Ishikawa (cell line): ENCODE measurements around the gene MC2R.

Experiments used
- CEBPB ChIP-seq: IDR thresholded peaks from 2 replicates; pipeline ENCODE4 v1.6.1; 2012
- CREB1 ChIP-seq: IDR thresholded peaks from 2 replicates; pipeline ENCODE4 v1.6.1; 2012; ENCODE audit warnings: low read depth
- EGR1 ChIP-seq: IDR thresholded peaks from 2 replicates; pipeline ENCODE4 v1.6.1; 2012
- EP300 ChIP-seq: IDR thresholded peaks from 2 replicates; pipeline ENCODE4 v1.6.1; 2012; ENCODE audit warnings: borderline replicate concordance
- FOXM1 ChIP-seq: IDR thresholded peaks from 2 replicates; pipeline ENCODE4 v1.6.1; 2012; ENCODE audit warnings: low read depth, borderline replicate concordance
- NFIC ChIP-seq: IDR thresholded peaks from 2 replicates; pipeline ENCODE4 v1.6.1; 2012
- RAD21 ChIP-seq: IDR thresholded peaks from 2 replicates; pipeline ENCODE4 v1.6.1; 2012; ENCODE audit warnings: low read depth
- TAF1 ChIP-seq: IDR thresholded peaks from 2 replicates; pipeline ENCODE4 v1.6.1; 2012; ENCODE audit warnings: low read depth, mild to moderate bottlenecking
- TCF12 ChIP-seq: IDR thresholded peaks from 2 replicates; pipeline ENCODE4 v1.6.1; 2012; ENCODE audit warnings: low read depth
- TEAD4 ChIP-seq: IDR thresholded peaks from 2 replicates; pipeline ENCODE4 v1.6.1; 2012
- USF1 ChIP-seq: IDR thresholded peaks from 2 replicates; pipeline ENCODE4 v1.6.1; 2012
- YY1 ChIP-seq: IDR thresholded peaks from 2 replicates; pipeline ENCODE4 v1.6.1; 2012; ENCODE audit warnings: low read depth
- ZBTB7A ChIP-seq: IDR thresholded peaks from 2 replicates; pipeline ENCODE4 v1.6.1; 2012; ENCODE audit warnings: low read depth
- TF ChIP-seq, protein P1 (sequence below): IDR thresholded peaks from 2 replicates; pipeline ENCODE4 v1.6.1; 2012; ENCODE audit warnings: low read depth, mild to moderate bottlenecking
- TF ChIP-seq, protein P2 (sequence below): IDR thresholded peaks from 2 replicates; pipeline ENCODE4 v1.6.1; 2012

The MC2R gene

GRCh38 chr18:13915391-13915790 is at the start of gene MC2R:
TSS of gene MC2R (minus strand) at chr18:13915536. CDS start at chr18:13885518, 30,018 bp downstream.
- no peak for TF ChIP-seq CREB1
- no peak for TF ChIP-seq USF1
- TF ChIP-seq, protein P1, sequence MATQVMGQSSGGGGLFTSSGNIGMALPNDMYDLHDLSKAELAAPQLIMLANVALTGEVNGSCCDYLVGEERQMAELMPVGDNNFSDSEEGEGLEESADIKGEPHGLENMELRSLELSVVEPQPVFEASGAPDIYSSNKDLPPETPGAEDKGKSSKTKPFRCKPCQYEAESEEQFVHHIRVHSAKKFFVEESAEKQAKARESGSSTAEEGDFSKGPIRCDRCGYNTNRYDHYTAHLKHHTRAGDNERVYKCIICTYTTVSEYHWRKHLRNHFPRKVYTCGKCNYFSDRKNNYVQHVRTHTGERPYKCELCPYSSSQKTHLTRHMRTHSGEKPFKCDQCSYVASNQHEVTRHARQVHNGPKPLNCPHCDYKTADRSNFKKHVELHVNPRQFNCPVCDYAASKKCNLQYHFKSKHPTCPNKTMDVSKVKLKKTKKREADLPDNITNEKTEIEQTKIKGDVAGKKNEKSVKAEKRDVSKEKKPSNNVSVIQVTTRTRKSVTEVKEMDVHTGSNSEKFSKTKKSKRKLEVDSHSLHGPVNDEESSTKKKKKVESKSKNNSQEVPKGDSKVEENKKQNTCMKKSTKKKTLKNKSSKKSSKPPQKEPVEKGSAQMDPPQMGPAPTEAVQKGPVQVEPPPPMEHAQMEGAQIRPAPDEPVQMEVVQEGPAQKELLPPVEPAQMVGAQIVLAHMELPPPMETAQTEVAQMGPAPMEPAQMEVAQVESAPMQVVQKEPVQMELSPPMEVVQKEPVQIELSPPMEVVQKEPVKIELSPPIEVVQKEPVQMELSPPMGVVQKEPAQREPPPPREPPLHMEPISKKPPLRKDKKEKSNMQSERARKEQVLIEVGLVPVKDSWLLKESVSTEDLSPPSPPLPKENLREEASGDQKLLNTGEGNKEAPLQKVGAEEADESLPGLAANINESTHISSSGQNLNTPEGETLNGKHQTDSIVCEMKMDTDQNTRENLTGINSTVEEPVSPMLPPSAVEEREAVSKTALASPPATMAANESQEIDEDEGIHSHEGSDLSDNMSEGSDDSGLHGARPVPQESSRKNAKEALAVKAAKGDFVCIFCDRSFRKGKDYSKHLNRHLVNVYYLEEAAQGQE: no peak
- no peak for TF ChIP-seq TAF1
- no peak for TF ChIP-seq TEAD4
- no peak for TF ChIP-seq EGR1
- TF ChIP-seq, protein P2, sequence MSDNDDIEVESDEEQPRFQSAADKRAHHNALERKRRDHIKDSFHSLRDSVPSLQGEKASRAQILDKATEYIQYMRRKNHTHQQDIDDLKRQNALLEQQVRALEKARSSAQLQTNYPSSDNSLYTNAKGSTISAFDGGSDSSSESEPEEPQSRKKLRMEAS: no peak
- TF ChIP-seq YY1: no peak
- TF ChIP-seq RAD21: no peak
- TF ChIP-seq TCF12: no peak
- no peak for TF ChIP-seq CEBPB
- TF ChIP-seq NFIC: no peak
- no peak for TF ChIP-seq ZBTB7A
- no peak for TF ChIP-seq FOXM1
- TF ChIP-seq EP300: no peak

GRCh38 chr18:13945811-13946210 is 30.5 kb upstream of the MC2R start:
- TF ChIP-seq USF1 (no peak), NFIC (no peak)

DNA sequence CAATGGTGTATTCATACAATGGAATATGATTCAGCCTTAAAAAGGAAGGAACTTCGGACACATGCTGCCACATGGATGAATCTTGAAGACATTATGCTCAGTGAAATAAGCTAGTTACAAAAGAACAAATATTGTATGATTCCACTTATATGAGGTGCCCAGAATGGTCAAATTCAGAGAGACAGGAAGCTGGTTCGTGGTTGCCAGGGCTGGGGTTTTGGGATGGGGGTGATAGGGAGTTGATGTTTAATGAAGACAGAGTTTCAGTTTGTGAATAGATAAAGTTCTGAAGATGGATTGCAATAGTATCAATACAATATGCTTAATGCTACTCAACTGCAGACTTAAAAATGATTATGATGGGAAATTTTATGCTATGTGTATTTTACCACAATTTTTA is 28.0 kb upstream of the MC2R start:
- TF ChIP-seq, protein P1: no peak
- TF ChIP-seq TEAD4 (no peak), ZBTB7A (no peak), RAD21 (no peak), USF1 (no peak), EGR1 (no peak), YY1 (no peak), TAF1 (no peak), EP300 (no peak), TCF12 (no peak), CREB1 (no peak), CEBPB (no peak)
- TF ChIP-seq, protein P2: no peak

DNA sequence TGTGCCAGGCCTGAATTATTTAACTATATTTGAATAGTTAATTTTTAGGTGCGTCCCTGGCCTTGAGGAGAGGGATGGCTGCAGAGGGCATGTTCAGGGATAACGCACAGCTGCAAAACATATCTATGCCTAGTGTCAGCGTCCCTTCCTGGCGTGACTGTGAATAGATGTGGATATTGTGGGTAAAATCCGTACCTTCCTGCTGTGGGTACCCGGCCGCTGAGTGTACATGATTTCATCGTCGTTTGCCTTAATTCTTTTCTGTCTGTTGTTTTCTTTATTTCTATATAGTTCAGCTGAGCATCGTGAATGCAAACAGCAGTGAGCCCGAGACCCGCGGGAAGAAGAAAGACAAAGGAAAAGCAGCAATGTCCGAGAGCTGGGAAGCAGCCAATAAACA is 25.0 kb upstream of the MC2R start:
- TF ChIP-seq RAD21: no peak
- TF ChIP-seq, protein P1: no peak
- no peak for TF ChIP-seq YY1
- no peak for TF ChIP-seq CEBPB
- no peak for TF ChIP-seq ZBTB7A
- TF ChIP-seq TEAD4: no peak
- TF ChIP-seq CREB1: no peak
- TF ChIP-seq TCF12: no peak
- TF ChIP-seq TAF1: no peak
- no peak for TF ChIP-seq USF1
- no peak for TF ChIP-seq EGR1
- TF ChIP-seq, protein P2: no peak
- no peak for TF ChIP-seq EP300
- no peak for TF ChIP-seq FOXM1
- no peak for TF ChIP-seq NFIC
